AG10803 (cell line): ENCODE measurements around the gene RAB3GAP1.

Experiments used
- DNase-seq: peaks from one replicate; pipeline ENCODE4 v3.0.0; 2010; ENCODE audit warnings: low read depth
- H3K4me3 ChIP-seq: 2 replicates; pipeline ENCODE4 v1.5.1; 2011; ENCODE audit warnings: mild to moderate bottlenecking, low read length, control low read depth
- CTCF ChIP-seq: conservative IDR thresholded peaks from 2 replicates; pipeline ENCODE4 v1.5.1; 2011; ENCODE audit warnings: mild to moderate bottlenecking, low read length, control low read depth, inconsistent platforms

The RAB3GAP1 gene

GRCh38 chr2:135150725-135151124 is 98.6 kb downstream of the RAB3GAP1 start:
- TF ChIP-seq CTCF, result no peak
- no peak overlapping the region for H3K4me3 ChIP-seq
- DNase-seq, result no peak

- no peak for TF ChIP-seq CTCF
- no peak for DNase-seq
Measured at GRCh38 chr2:135151615-135152014, 99.5 kb downstream of the RAB3GAP1 start.

GRCh38 chr2:135152361-135152760 is 100.3 kb downstream of the RAB3GAP1 start:
- no peak for TF ChIP-seq CTCF

More at GRCh38 chr2:135151615-135152014, 99.5 kb downstream of the RAB3GAP1 start:
- no peak overlapping the region for H3K4me3 ChIP-seq

DNA sequence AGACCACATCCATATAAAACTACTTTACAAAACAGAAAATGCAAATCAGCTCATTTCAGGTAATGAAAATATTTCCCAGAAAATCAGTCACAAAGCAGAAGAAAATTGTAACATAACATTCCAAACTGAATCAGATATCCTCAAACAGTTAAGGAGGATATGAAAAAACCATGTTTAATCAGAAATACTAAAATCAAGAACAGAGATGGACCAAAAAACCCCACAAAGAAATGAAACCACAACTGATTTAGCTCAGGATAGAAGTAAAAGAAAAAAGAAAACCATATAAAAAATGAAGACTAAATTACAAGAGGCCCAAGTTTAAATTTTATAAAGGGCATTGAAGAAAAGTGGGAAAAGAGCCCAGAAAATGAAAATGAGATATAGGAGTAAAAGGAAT is 102.9 kb downstream of the RAB3GAP1 start:
- TF ChIP-seq CTCF, result no peak
- H3K4me3 ChIP-seq, result no peak overlapping the region
- DNase-seq, result no peak

More at GRCh38 chr2:135152361-135152760, 100.3 kb downstream of the RAB3GAP1 start:
- DNase-seq, result no peak
- H3K4me3 ChIP-seq, result no peak overlapping the region

GRCh38 chr2:135157856-135158255 is 105.8 kb downstream of the RAB3GAP1 start:
- no peak for DNase-seq
- no peak overlapping the region for H3K4me3 ChIP-seq
- no peak for TF ChIP-seq CTCF

- no peak overlapping the region for H3K4me3 ChIP-seq
- no peak for DNase-seq
- no peak for TF ChIP-seq CTCF
Measured at GRCh38 chr2:135159191-135159590, 107.1 kb downstream of the RAB3GAP1 start.

DNA sequence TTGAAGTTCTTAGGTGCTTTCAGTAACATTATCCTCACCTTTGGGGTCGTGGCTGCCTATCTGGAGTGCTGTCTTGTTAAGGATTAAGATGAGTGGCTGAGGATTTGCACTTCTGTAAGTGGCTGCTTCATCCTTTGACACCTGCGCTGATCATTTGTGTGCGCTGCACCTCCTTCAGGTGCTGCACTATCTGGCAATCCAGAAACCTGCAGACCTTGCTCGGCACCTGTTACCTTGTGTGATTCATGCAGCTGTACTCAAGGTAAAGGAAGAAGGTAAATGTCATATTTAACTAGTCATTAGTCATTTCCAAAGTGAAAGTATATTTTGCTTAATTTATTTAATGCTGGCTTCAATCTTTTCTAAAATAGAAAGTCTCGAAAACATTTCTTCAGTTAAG is 110.3 kb downstream of the RAB3GAP1 start:
- DNase-seq, result no peak
- TF ChIP-seq CTCF, result no peak
- H3K4me3 ChIP-seq, result no peak overlapping the region
